SJCRH30 (cell line): Measurements from ENCODE around the gene SRRM1. TPM values are rescaled to one million over a fixed set of nuclear protein-coding genes. Genes with fewer than 3 reads are reported as not detected.
A peak's percentile ranks its signal among the peaks of the same experiment; 100 is the strongest.

ENCODE experiments used
- DNase-seq, 2 experiments: peaks; one replicate each; pipeline ENCODE4 v3.0.0-alpha.2; 2015 to 2020
- H3K27ac ChIP-seq: fragments of 250-450 bp; sonication (Bioruptor Pico); 2 replicates; pipeline ENCODE4 v1.5.1; 2020; ENCODE audit warnings: mild to moderate bottlenecking, moderate library complexity
- H3K27me3 ChIP-seq: fragments of 250-450 bp; sonication (Bioruptor Pico); 2 replicates; pipeline ENCODE4 v1.5.1; 2020; ENCODE audit warnings: mild to moderate bottlenecking, moderate library complexity
- H3K36me3 ChIP-seq: fragments of 250-450 bp; sonication (Bioruptor Pico); 2 replicates; pipeline ENCODE4 v1.5.1; 2020; ENCODE audit warnings: mild to moderate bottlenecking, moderate library complexity
- H3K4me1 ChIP-seq: fragments of 250-450 bp; sonication (Bioruptor Pico); 2 replicates; pipeline ENCODE4 v1.5.1; 2020; ENCODE audit warnings: mild to moderate bottlenecking, moderate library complexity
- H3K4me3 ChIP-seq: fragments of 250-450 bp; sonication (Bioruptor Pico); 2 replicates; pipeline ENCODE4 v1.5.1; 2020; ENCODE audit warnings: mild to moderate bottlenecking, moderate library complexity
- H3K9me3 ChIP-seq: fragments of 250-450 bp; sonication (Bioruptor Pico); replicated peaks from 2 replicates; pipeline ENCODE4 v1.5.1; 2020; ENCODE audit warnings: mild to moderate bottlenecking, moderate library complexity
- total RNA-seq: library from RNA; depleted of rRNA; stranded (reverse); fragments of >200 nt; shearing (Covaris generic); gene quantifications from 2 replicates; pipeline ENCODE4 v1.2.3, GENCODE V29; 2014; rRNA removed

The SRRM1 gene
- 114 and 131 TPM in 2 replicates for total RNA-seq

DNA sequence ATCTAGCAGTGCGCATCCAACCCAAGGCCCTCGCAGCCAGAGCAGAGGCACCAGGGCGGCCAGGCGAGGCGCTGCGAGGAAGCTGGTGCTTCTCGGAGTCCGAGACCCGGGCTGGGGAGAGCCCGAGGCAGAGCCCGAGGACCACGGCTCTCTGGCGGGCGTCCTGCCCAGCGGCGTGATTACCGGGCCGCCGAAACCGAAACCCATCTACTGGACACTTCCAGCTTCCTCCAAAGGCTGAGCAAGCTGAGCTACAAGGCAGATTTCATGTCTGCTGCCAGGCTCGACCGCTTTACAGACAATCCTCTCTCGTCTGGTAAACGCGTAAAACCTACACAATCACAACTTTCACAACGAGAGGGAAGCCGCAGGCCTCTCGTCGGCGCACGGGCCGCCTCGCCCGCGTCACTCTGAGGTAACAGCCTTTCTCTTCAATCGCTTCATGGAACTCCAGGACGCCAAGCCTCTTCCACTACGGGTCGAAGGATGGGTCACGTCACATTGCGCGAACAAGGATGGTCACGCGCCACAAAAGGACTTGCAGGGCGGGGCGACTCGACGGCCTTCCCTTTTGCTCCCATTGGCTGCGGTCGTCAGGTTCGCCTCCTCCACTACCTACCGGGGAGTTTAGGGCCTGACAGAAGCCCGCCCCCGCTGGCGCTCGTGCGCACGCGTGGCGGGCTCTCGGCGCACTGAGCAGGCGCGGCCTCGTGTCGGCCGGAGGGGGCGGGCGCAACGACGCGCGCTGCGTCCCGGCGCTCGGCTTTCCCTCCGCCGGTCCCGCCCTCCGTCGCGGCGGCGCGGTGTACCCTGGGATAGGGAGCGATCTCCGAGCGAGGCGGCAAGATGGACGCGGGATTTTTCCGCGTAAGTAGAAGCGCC, at the start of gene SRRM1:
Gene SRRM1 (plus strand): TSS at position 822 of the 882 bp plus-strand sequence. CDS start 25 bp downstream, at position 847.
- peaks cover 7% of the 10 kb centered on the region for H3K4me1 ChIP-seq
- no peaks in the 10 kb centered on the region for H3K9me3 ChIP-seq
- H3K27ac ChIP-seq: peak within 1 kb of the TSS; percentile 85

DNA sequence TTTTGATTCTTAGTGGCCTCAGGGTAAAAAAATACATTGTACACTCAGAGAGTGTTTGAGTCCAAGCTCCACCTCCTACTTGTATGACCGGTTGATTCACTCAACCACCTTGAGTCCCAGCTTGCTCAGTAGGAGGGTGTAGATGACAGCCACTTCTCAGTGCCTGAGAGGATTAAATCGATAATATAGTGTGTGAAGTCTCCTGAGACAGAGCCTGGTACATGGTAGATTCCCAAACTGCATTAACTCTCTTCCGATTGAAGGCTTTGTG, 48.8 kb upstream of the SRRM1 start:
- Histone ChIP-seq H3K9me3 (no peaks in the 10 kb centered on the region), H3K4me1 (no peaks in the 10 kb centered on the region), H3K36me3 (no peaks in the 10 kb centered on the region), H3K4me3 (no peak overlapping the region), H3K27ac (no peak overlapping the region), H3K27me3 (peaks cover 4% of the 10 kb centered on the region; the same call in 1 of the 2 replicates)
- DNase-seq: no peak

More for the DNA sequence above, at the start of gene SRRM1:
- DNase-seq: peak; percentile 100
- Histone ChIP-seq H3K36me3 (peaks cover 28% of the 10 kb centered on the region), H3K4me3 (peak within 1 kb of the TSS; percentile 82), H3K27me3 (no peaks in the 10 kb centered on the region)

- Histone ChIP-seq H3K36me3 (no peaks in the 10 kb centered on the region), H3K27me3 (peaks cover 4% of the 10 kb centered on the region; the same call in 1 of the 2 replicates), H3K4me1 (no peaks in the 10 kb centered on the region), H3K4me3 (no peak overlapping the region), H3K27ac (no peak overlapping the region), H3K9me3 (no peaks in the 10 kb centered on the region)
- no peak for DNase-seq
Measured at GRCh38 chr1:24596401-24596880, 46.7 kb upstream of the SRRM1 start.

DNA sequence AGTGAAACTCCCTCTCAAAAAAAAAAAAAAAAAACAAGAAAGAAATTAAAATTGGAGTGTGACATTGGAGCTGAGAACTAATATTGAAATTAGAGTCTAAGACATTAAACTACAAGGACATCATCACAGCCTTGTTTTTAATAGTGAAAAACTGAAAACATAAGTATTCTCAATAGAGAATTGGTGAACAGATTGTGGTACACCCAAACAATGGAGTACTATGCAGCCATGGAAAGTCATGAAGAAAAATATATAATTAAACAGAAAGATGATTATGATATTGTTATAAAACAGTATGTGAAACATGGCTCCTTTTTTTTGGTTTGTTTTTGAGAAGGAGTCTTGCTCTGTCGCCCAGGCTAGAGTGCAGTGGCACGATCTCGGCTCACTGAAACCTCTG, 43.8 kb upstream of the SRRM1 start:
- Histone ChIP-seq H3K4me3 (no peak overlapping the region), H3K4me1 (no peaks in the 10 kb centered on the region), H3K27me3 (0 out of 2 replicates have a peak, but pooled peaks cover 4% of the 10 kb centered on the region), H3K36me3 (no peaks in the 10 kb centered on the region), H3K27ac (no peak overlapping the region), H3K9me3 (no peaks in the 10 kb centered on the region)
- DNase-seq: no peak

- no peak for DNase-seq
- Histone ChIP-seq H3K4me1 (no peaks in the 10 kb centered on the region), H3K27me3 (0 out of 2 replicates have a peak, but pooled peaks cover 4% of the 10 kb centered on the region), H3K4me3 (no peak overlapping the region), H3K9me3 (no peaks in the 10 kb centered on the region), H3K36me3 (no peaks in the 10 kb centered on the region), H3K27ac (no peak overlapping the region)
Measured at GRCh38 chr1:24600551-24600950, 42.6 kb upstream of the SRRM1 start.

- DNase-seq: no peak
- Histone ChIP-seq H3K27ac (no peak overlapping the region), H3K36me3 (no peaks in the 10 kb centered on the region), H3K4me3 (no peak overlapping the region), H3K4me1 (no peaks in the 10 kb centered on the region), H3K9me3 (no peaks in the 10 kb centered on the region), H3K27me3 (no peaks in the 10 kb centered on the region)
Measured at GRCh38 chr1:24605534-24606295, 37.4 kb upstream of the SRRM1 start.

DNA sequence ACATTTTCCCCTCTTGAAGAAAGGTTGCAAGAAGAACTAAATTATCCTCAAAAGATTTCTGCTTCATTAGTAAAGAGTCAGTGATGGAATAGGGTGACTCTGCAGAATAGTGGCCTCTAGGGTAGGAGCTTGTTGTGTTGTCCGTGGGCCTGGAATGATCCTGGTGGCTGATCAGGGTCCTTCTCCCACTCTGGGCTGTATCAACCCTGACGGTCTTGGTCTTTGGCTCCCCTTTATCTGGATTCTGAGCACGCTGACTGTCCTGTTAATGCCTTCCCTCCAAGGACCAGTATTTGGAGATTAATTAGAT, 36.9 kb upstream of the SRRM1 start:
- no peaks in the 10 kb centered on the region for H3K27me3 ChIP-seq
- H3K4me1 ChIP-seq: no peaks in the 10 kb centered on the region
- no peaks in the 10 kb centered on the region for H3K9me3 ChIP-seq
- no peaks in the 10 kb centered on the region for H3K36me3 ChIP-seq
- DNase-seq: no peak
- H3K27ac ChIP-seq: no peak overlapping the region
- no peak overlapping the region for H3K4me3 ChIP-seq

DNA sequence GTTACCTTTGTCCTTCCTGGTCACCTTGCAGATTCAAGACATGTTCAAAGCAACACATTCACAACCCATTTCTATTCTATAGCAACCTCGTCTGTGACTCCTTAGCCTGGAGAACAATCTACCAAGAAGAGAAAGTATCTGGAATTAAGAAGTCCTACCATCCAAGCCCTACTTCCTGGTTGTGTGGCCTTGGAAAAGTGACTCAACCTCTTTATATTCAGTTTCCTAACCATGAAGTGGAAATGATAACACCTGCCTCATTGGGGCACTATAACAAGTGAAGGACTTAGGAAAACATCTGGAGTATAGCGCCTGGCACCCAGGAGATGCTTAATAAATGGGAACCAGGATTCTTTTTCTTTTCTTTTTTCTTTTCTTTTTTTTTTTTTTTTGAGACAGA, 36.5 kb upstream of the SRRM1 start:
- no peak for DNase-seq
- no peak overlapping the region for H3K27ac ChIP-seq
- no peaks in the 10 kb centered on the region for H3K9me3 ChIP-seq
- H3K4me3 ChIP-seq: no peak overlapping the region
- H3K27me3 ChIP-seq: no peaks in the 10 kb centered on the region
- H3K36me3 ChIP-seq: no peaks in the 10 kb centered on the region
- H3K4me1 ChIP-seq: no peaks in the 10 kb centered on the region

GRCh38 chr1:24609949-24610517, 33.1 kb upstream of the SRRM1 start:
- Histone ChIP-seq H3K27me3 (no peaks in the 10 kb centered on the region), H3K4me3 (no peak overlapping the region), H3K4me1 (no peaks in the 10 kb centered on the region), H3K36me3 (no peaks in the 10 kb centered on the region), H3K27ac (no peak overlapping the region), H3K9me3 (no peaks in the 10 kb centered on the region)
- DNase-seq: no peak

- no peaks in the 10 kb centered on the region for H3K36me3 ChIP-seq
- no peaks in the 10 kb centered on the region for H3K9me3 ChIP-seq
- H3K27me3 ChIP-seq: 0 out of 2 replicates have a peak, but pooled peaks cover 3% of the 10 kb centered on the region
- no peak overlapping the region for H3K27ac ChIP-seq
- H3K4me1 ChIP-seq: no peaks in the 10 kb centered on the region
- no peak overlapping the region for H3K4me3 ChIP-seq
- peak; percentile 20 to 62 for DNase-seq
Measured at GRCh38 chr1:24619376-24619775, 23.7 kb upstream of the SRRM1 start.

GRCh38 chr1:24620678-24621077, 22.4 kb upstream of the SRRM1 start:
- no peak overlapping the region for H3K27ac ChIP-seq
- no peak overlapping the region for H3K4me3 ChIP-seq
- H3K36me3 ChIP-seq: no peaks in the 10 kb centered on the region
- DNase-seq: no peak
- H3K27me3 ChIP-seq: 0 out of 2 replicates have a peak, but pooled peaks cover 3% of the 10 kb centered on the region
- no peaks in the 10 kb centered on the region for H3K4me1 ChIP-seq
- H3K9me3 ChIP-seq: no peaks in the 10 kb centered on the region

DNA sequence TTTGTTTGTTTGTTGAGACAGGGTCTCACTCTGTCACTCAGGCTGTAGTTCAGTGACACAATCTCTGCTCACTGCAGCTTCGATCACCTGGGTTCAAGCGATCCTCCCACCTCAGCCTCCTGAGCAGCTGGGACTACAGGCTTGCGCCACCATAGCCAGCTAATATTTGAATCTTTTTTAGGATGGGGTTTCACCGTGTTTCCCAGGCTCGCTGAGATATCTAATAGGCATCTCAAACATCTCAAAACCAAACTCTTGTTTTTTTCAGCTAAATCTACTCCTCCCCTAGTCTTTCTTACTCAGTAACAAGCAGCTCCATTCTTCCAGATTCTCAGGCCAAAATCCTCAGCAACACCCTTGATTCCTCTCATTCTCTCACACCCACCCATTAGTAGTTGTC, 22.0 kb upstream of the SRRM1 start:
- Histone ChIP-seq H3K4me3 (no peak overlapping the region), H3K4me1 (no peaks in the 10 kb centered on the region), H3K27ac (no peak overlapping the region), H3K27me3 (0 out of 2 replicates have a peak, but pooled peaks cover 3% of the 10 kb centered on the region), H3K9me3 (no peaks in the 10 kb centered on the region), H3K36me3 (no peaks in the 10 kb centered on the region)
- DNase-seq: no peak

GRCh38 chr1:24622218-24622617, 20.9 kb upstream of the SRRM1 start:
- Histone ChIP-seq H3K9me3 (no peaks in the 10 kb centered on the region), H3K4me1 (no peaks in the 10 kb centered on the region), H3K4me3 (no peak overlapping the region), H3K27me3 (0 out of 2 replicates have a peak, but pooled peaks cover 3% of the 10 kb centered on the region), H3K27ac (no peak overlapping the region), H3K36me3 (no peaks in the 10 kb centered on the region)
- no peak for DNase-seq

GRCh38 chr1:24632832-24633175, 10.3 kb upstream of the SRRM1 start:
- Histone ChIP-seq H3K27ac (no peak overlapping the region), H3K4me1 (no peaks in the 10 kb centered on the region), H3K27me3 (0 out of 2 replicates have a peak, but pooled peaks cover 5% of the 10 kb centered on the region), H3K4me3 (no peak overlapping the region), H3K36me3 (no peaks in the 10 kb centered on the region), H3K9me3 (no peaks in the 10 kb centered on the region)
- DNase-seq: no peak
